Measurements from ENCODE around the gene ZFPM1. TPM values are rescaled to one million over a fixed set of nuclear protein-coding genes. Genes with fewer than 3 reads are reported as not detected.

The ZFPM1 gene
- total RNA-seq, 1 experiment from 2014 or later, result 3.9 TPM

DNA sequence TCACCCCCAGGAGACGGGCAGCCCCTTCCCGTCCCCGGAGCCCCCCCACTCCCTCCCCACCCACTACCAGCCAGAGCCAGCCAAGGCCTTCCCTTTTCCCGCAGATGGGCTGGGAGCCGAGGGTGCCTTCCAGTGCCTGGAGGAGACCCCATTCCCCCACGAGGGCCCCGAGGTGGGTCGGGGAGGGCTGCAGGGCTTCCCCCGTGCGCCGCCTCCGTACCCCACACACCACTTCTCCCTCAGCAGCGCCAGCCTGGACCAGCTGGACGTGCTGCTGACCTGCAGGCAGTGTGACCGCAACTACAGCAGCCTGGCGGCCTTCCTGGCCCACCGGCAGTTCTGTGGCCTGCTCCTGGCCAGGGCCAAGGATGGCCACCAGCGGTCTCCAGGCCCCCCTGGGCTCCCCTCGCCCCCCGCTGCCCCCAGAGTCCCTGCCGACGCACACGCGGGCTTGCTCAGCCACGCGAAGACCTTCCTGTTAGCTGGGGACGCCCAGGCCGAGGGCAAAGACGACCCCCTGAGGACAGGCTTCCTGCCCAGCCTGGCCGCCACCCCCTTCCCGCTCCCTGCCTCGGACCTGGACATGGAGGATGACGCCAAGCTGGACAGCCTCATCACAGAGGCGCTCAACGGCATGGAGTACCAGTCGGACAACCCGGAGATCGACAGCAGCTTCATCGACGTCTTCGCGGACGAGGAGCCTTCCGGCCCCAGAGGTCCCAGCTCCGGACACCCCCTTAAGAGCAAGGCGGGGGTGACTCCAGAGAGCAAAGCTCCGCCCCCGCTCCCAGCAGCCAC lies 23.5 kb upstream of the ZFPM1 start:
- Histone ChIP-seq H3K36me3 (ENCODE audit: control insufficient read depth, insufficient read depth, low read length) (no peaks in the 10 kb centered on the region), H3K27ac (ENCODE audit: low read length) (no peak overlapping the region), H3K27me3 (ENCODE audit: control insufficient read depth, insufficient read depth, low read length) (no peaks in the 10 kb centered on the region), H3K4me1 (ENCODE audit: control insufficient read depth, insufficient read depth, low read length) (no peaks in the 10 kb centered on the region), H3K4me3 (ENCODE audit: low read depth in 2 of 2, low read length in 2 of 2) (no peak overlapping the region), H3K9me3 (ENCODE audit: control insufficient read depth, insufficient read depth, low read depth, low read length) (no peaks in the 10 kb centered on the region)
- in situ Hi-C loops (cut with HindIII; ENCODE audit: low pct_unique_long_range_greater_than_20kb, low sequenced_read_pairs) (no loop called here), intact Hi-C loops (cut with micrococcal nuclease; ENCODE audit: unreplicated experiment) (no loop called here)
- ChIA-PET CTCF (no interaction called here), POLR2A (no interaction called here)
- ATAC-seq (no peak), DNase-seq (ENCODE audit: low read depth, low spot score) (no peak)
- BruUV-seq (replicated peaks), result no TSS peak
- TF ChIP-seq POLR2AphosphoS5 (IDR thresholded peaks at IDR 0.05; ENCODE audit: low read depth, low read length) (no peak), TCF7L2 (IDR thresholded peaks at IDR 0.05; ENCODE audit: low read depth, low read length) (no peak), SIN3A (IDR thresholded peaks at IDR 0.05; ENCODE audit: borderline replicate concordance, insufficient read depth, low read depth, low read length) (no peak)
- TF ChIP-seq, protein P1, sequence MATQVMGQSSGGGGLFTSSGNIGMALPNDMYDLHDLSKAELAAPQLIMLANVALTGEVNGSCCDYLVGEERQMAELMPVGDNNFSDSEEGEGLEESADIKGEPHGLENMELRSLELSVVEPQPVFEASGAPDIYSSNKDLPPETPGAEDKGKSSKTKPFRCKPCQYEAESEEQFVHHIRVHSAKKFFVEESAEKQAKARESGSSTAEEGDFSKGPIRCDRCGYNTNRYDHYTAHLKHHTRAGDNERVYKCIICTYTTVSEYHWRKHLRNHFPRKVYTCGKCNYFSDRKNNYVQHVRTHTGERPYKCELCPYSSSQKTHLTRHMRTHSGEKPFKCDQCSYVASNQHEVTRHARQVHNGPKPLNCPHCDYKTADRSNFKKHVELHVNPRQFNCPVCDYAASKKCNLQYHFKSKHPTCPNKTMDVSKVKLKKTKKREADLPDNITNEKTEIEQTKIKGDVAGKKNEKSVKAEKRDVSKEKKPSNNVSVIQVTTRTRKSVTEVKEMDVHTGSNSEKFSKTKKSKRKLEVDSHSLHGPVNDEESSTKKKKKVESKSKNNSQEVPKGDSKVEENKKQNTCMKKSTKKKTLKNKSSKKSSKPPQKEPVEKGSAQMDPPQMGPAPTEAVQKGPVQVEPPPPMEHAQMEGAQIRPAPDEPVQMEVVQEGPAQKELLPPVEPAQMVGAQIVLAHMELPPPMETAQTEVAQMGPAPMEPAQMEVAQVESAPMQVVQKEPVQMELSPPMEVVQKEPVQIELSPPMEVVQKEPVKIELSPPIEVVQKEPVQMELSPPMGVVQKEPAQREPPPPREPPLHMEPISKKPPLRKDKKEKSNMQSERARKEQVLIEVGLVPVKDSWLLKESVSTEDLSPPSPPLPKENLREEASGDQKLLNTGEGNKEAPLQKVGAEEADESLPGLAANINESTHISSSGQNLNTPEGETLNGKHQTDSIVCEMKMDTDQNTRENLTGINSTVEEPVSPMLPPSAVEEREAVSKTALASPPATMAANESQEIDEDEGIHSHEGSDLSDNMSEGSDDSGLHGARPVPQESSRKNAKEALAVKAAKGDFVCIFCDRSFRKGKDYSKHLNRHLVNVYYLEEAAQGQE (IDR thresholded peaks at IDR 0.05; ENCODE audit: insufficient read depth in 1 of 2, low read depth in 2 of 2, low read length in 1 of 2), result no peak
- TF ChIP-seq, protein P2, sequence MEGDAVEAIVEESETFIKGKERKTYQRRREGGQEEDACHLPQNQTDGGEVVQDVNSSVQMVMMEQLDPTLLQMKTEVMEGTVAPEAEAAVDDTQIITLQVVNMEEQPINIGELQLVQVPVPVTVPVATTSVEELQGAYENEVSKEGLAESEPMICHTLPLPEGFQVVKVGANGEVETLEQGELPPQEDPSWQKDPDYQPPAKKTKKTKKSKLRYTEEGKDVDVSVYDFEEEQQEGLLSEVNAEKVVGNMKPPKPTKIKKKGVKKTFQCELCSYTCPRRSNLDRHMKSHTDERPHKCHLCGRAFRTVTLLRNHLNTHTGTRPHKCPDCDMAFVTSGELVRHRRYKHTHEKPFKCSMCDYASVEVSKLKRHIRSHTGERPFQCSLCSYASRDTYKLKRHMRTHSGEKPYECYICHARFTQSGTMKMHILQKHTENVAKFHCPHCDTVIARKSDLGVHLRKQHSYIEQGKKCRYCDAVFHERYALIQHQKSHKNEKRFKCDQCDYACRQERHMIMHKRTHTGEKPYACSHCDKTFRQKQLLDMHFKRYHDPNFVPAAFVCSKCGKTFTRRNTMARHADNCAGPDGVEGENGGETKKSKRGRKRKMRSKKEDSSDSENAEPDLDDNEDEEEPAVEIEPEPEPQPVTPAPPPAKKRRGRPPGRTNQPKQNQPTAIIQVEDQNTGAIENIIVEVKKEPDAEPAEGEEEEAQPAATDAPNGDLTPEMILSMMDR (IDR thresholded peaks at IDR 0.05), result no peak

DNA sequence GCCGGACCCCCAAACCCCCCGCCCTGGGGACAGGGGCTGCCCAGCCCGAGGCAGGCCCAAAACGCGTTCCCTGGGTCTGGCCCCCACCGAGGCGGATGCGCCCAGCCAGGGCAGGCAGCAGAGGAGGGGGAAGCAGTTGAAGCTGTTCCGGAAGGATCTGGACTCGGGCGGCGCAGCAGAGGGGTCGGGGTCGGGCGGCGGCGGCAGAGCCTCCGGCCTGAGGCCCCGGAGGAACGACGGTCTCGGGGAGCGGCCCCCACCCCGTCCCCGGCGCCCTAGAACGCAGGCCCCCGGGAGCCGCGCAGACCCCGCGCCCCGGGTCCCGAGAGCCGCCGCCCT lies 22.9 kb upstream of the ZFPM1 start:
- no peak for TF ChIP-seq POLR2AphosphoS5 (IDR thresholded peaks at IDR 0.05; ENCODE audit: low read depth, low read length)
- no peak for TF ChIP-seq SIN3A (IDR thresholded peaks at IDR 0.05; ENCODE audit: borderline replicate concordance, insufficient read depth, low read depth, low read length)
- Histone ChIP-seq H3K36me3 (ENCODE audit: control insufficient read depth, insufficient read depth, low read length) (no peaks in the 10 kb centered on the region), H3K27ac (ENCODE audit: low read length) (no peak overlapping the region), H3K4me3 (ENCODE audit: low read depth in 2 of 2, low read length in 2 of 2) (no peak overlapping the region), H3K27me3 (ENCODE audit: control insufficient read depth, insufficient read depth, low read length) (no peaks in the 10 kb centered on the region), H3K9me3 (ENCODE audit: control insufficient read depth, insufficient read depth, low read depth, low read length) (no peaks in the 10 kb centered on the region), H3K4me1 (ENCODE audit: control insufficient read depth, insufficient read depth, low read length) (no peaks in the 10 kb centered on the region)
- no peak for ATAC-seq
- in situ Hi-C loops (cut with HindIII; ENCODE audit: low pct_unique_long_range_greater_than_20kb, low sequenced_read_pairs), result no loop called here
- ChIA-PET POLR2A (interaction anchor here (0.7 kb wide), 1 partner anchor 68 kb away, joined by 13 read pairs; no protein-coding TSS in a partner anchor), CTCF (no interaction called here)
- no peak for DNase-seq (ENCODE audit: low read depth, low spot score)
- BruUV-seq (replicated peaks), result no TSS peak
- intact Hi-C loops (cut with micrococcal nuclease; ENCODE audit: unreplicated experiment), result no loop called here

All from Panc1 (cell line).